Measurements from ENCODE around the gene EEFSEC. TPM values are rescaled to one million over a fixed set of nuclear protein-coding genes. Genes with fewer than 3 reads are reported as not detected.

EEFSEC gene
- total RNA-seq, 2 experiments from 2014 or later = 17.7 to 25.3 TPM

DNA sequence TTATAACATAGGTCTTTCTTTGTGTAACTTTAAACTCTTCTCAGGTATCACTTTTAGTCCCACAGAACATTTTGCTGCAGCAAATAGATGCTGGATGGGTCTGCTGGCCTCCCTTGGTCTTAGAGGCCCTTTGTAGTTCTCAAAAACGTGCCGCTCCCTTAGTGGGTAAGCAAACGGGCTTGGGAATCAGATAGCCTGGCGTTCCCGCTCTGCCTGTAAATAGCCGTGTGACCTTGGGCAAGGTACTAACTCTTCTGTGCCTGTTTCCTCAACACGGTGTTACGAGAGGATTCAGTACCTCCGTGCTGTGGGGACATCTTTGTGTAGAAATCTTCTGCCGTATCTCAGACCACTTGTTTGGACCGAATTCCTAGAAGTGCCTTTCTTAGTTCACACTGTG is 249.0 kb downstream of the EEFSEC start:
- no peaks in the 10 kb centered on the region for H3K79me2 ChIP-seq (ENCODE audit: insufficient read depth, low read depth, low read length)

DNA sequence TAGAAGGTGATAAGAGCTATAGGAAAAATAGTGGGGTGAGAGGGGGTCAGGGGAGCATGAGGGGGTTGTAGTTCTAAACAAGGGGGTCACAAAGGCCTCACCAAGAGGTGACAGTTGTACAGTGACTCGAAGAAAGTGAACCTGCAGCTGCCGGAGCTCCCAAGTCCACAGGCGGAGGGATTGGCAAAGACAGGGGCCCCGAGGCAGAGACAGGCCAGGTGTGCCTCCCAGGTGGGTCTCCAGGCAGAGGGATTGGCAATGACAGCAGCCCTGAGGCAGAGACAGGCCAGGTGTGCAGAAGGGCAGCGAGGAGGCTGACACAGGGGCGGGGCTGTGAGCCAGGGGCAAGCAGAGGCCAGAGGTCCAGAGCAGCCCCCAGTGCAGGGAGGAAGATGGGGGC is 249.7 kb downstream of the EEFSEC start:
- BruUV-seq (replicated peaks) = no TSS peak
- Histone ChIP-seq H3K9me3 (ENCODE audit: low read length) (no peaks in the 10 kb centered on the region), H2AFZ (ENCODE audit: low read length) (no peak overlapping the region), H3K79me2 (ENCODE audit: insufficient read depth, low read depth, low read length) (no peaks in the 10 kb centered on the region), H4K20me1 (ENCODE audit: insufficient read depth, low read length) (no peaks in the 10 kb centered on the region), H3K4me1 (ENCODE audit: insufficient read depth, low read length, poor library complexity, severe bottlenecking) (no peaks in the 10 kb centered on the region), H3K27ac (ENCODE audit: low read depth, low read length, poor library complexity, severe bottlenecking) (no peak overlapping the region), H3K4me2 (ENCODE audit: low read length) (no peak overlapping the region), H3K9me2 (ENCODE audit: insufficient read depth, low read length) (no peaks in the 10 kb centered on the region), H3K4me3 (ENCODE audit: low read depth, low read length, poor library complexity, severe bottlenecking) (no peak overlapping the region), H3K36me3 (ENCODE audit: insufficient read depth, low read length) (no peaks in the 10 kb centered on the region)
- CTCF ChIA-PET (ENCODE audit: unreplicated experiment) = no interaction called here
- no peak for DNase-seq (ENCODE audit: low spot score)
- intact Hi-C loops (cut with micrococcal nuclease; ENCODE audit: unreplicated experiment) = no loop called here
- POLR2A ChIA-PET = interaction anchor here (0.7 kb wide), 1 partner anchor 46 kb away, joined by 3 read pairs; no protein-coding TSS in a partner anchor
- TF ChIP-seq, protein P1, sequence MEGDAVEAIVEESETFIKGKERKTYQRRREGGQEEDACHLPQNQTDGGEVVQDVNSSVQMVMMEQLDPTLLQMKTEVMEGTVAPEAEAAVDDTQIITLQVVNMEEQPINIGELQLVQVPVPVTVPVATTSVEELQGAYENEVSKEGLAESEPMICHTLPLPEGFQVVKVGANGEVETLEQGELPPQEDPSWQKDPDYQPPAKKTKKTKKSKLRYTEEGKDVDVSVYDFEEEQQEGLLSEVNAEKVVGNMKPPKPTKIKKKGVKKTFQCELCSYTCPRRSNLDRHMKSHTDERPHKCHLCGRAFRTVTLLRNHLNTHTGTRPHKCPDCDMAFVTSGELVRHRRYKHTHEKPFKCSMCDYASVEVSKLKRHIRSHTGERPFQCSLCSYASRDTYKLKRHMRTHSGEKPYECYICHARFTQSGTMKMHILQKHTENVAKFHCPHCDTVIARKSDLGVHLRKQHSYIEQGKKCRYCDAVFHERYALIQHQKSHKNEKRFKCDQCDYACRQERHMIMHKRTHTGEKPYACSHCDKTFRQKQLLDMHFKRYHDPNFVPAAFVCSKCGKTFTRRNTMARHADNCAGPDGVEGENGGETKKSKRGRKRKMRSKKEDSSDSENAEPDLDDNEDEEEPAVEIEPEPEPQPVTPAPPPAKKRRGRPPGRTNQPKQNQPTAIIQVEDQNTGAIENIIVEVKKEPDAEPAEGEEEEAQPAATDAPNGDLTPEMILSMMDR (conservative IDR thresholded peaks at IDR 0.05; ENCODE audit: low read length) = no peak
- no peak for TF ChIP-seq EZH2phosphoT487 (IDR thresholded peaks at IDR 0.05; ENCODE audit: borderline replicate concordance, low read depth, low read length)

More for the DNA sequence above, 249.0 kb downstream of the EEFSEC start:
- Histone ChIP-seq H3K36me3 (ENCODE audit: insufficient read depth, low read length) (no peaks in the 10 kb centered on the region), H3K4me2 (ENCODE audit: low read length) (no peak overlapping the region), H3K4me1 (ENCODE audit: insufficient read depth, low read length, poor library complexity, severe bottlenecking) (no peaks in the 10 kb centered on the region), H3K27ac (ENCODE audit: low read depth, low read length, poor library complexity, severe bottlenecking) (no peak overlapping the region), H3K9me3 (ENCODE audit: low read length) (no peaks in the 10 kb centered on the region), H4K20me1 (ENCODE audit: insufficient read depth, low read length) (no peaks in the 10 kb centered on the region), H3K4me3 (ENCODE audit: low read depth, low read length, poor library complexity, severe bottlenecking) (no peak overlapping the region), H2AFZ (ENCODE audit: low read length) (no peak overlapping the region), H3K9me2 (ENCODE audit: insufficient read depth, low read length) (no peaks in the 10 kb centered on the region)
- no TSS peak for BruUV-seq (replicated peaks)
- TF ChIP-seq EZH2phosphoT487 (IDR thresholded peaks at IDR 0.05; ENCODE audit: borderline replicate concordance, low read depth, low read length) = no peak
- TF ChIP-seq, protein P1 (conservative IDR thresholded peaks at IDR 0.05; ENCODE audit: low read length) = no peak
- CTCF ChIA-PET (ENCODE audit: unreplicated experiment) = no interaction called here
- DNase-seq (ENCODE audit: low spot score) = no peak
- POLR2A ChIA-PET = interaction anchor here (0.7 kb wide), 1 partner anchor 45 kb away, joined by 3 read pairs; no protein-coding TSS in a partner anchor
- intact Hi-C loops (cut with micrococcal nuclease; ENCODE audit: unreplicated experiment) = no loop called here

DNA sequence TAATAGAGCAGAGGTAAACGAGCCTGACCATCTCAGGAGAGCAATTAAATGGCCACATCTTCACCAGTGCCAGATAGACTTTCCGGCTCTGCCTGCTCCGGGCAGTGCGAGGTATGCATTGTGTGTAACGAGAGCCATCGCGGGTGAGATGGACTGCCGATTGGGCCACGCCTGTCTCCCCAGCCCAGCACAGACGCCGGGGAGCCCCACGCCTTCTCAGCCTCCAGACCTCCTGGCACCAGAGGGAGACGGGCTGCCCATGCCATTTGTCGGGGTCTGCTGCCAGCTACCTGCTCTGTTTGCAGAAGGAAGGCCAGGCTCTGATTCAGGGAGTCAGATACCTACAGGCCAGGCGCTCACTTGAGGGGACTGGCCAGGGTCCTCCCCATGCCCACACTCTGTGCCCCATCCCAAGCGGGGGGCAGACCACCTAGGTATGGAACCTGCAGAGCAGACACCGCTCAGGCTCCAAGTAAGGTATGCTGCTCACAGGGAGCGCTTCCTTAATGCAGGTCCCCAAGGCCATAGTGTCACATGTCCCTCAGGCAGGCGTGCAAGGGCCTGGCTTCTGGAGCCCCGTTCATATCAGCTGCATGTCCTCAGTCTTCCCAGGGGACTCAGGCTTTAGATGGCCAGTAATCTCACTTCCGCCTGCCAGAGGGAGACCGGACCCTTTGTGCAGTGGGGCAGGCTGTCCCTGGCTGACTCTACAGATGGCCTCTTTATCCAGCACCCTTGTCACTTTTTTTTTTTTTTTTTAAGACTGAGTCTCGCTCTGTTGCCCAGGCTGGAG is 251.2 kb downstream of the EEFSEC start:
- no peak for DNase-seq (ENCODE audit: low spot score)
- Histone ChIP-seq H3K9me3 (ENCODE audit: low read length) (no peaks in the 10 kb centered on the region), H3K9me2 (ENCODE audit: insufficient read depth, low read length) (no peaks in the 10 kb centered on the region), H3K4me1 (ENCODE audit: insufficient read depth, low read length, poor library complexity, severe bottlenecking) (no peaks in the 10 kb centered on the region), H4K20me1 (ENCODE audit: insufficient read depth, low read length) (no peaks in the 10 kb centered on the region), H3K4me3 (ENCODE audit: low read depth, low read length, poor library complexity, severe bottlenecking) (no peak overlapping the region), H3K4me2 (ENCODE audit: low read length) (no peak overlapping the region), H3K27ac (ENCODE audit: low read depth, low read length, poor library complexity, severe bottlenecking) (no peak overlapping the region), H3K79me2 (ENCODE audit: insufficient read depth, low read depth, low read length) (no peaks in the 10 kb centered on the region), H2AFZ (ENCODE audit: low read length) (no peak overlapping the region), H3K36me3 (ENCODE audit: insufficient read depth, low read length) (no peaks in the 10 kb centered on the region)
- CTCF ChIA-PET (ENCODE audit: unreplicated experiment) = no interaction called here
- POLR2A ChIA-PET = interaction anchor here (0.6 kb wide), 1 partner anchor 250 kb away, joined by 3 read pairs; no protein-coding TSS in a partner anchor
- BruUV-seq (replicated peaks) = no TSS peak
- TF ChIP-seq EZH2phosphoT487 (IDR thresholded peaks at IDR 0.05; ENCODE audit: borderline replicate concordance, low read depth, low read length) = no peak
- TF ChIP-seq, protein P1 (conservative IDR thresholded peaks at IDR 0.05; ENCODE audit: low read length) = no peak
- intact Hi-C loops (cut with micrococcal nuclease; ENCODE audit: unreplicated experiment) = no loop called here

All from OCI-LY7 (cell line).